ENCODE data around the gene SOX6. TPM values are rescaled to one million over a fixed set of nuclear protein-coding genes. Genes with fewer than 3 reads are reported as not detected.

Gene SOX6
- total RNA-seq, 4 donors from 2014 or later, result 17.9 to 27.9 (median 23.3) TPM

DNA sequence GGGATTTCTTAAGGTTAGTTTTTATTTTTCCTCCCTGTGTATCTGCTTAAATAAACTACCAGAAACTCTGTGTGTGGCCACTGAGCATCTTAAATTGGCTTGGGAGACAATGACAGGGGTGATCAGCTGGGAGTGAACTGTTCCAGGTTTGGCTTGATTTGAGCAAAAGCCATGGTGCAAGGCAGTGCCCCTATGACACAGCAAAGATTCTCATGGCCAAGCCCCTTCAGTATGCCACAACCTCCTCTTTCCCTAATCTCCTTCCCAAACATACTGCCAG lies 370.5 kb downstream of the SOX6 start:
- Histone ChIP-seq H3K9me3 (no peaks in the 10 kb centered on the region), H3K4me3 (replicated peaks in 1 of 3) (no peak overlapping the region), H3K27me3 (no peaks in the 10 kb centered on the region), H3K36me3 (no peaks in the 10 kb centered on the region), H3K4me1 (peaks cover 0 to 12% of the 10 kb centered on the region in 2 donors), H3K27ac (no peak overlapping the region)
- no peak for DNase-seq
- intact Hi-C loops (cut with DNase I), result no loop called here
- TF ChIP-seq, protein P1, sequence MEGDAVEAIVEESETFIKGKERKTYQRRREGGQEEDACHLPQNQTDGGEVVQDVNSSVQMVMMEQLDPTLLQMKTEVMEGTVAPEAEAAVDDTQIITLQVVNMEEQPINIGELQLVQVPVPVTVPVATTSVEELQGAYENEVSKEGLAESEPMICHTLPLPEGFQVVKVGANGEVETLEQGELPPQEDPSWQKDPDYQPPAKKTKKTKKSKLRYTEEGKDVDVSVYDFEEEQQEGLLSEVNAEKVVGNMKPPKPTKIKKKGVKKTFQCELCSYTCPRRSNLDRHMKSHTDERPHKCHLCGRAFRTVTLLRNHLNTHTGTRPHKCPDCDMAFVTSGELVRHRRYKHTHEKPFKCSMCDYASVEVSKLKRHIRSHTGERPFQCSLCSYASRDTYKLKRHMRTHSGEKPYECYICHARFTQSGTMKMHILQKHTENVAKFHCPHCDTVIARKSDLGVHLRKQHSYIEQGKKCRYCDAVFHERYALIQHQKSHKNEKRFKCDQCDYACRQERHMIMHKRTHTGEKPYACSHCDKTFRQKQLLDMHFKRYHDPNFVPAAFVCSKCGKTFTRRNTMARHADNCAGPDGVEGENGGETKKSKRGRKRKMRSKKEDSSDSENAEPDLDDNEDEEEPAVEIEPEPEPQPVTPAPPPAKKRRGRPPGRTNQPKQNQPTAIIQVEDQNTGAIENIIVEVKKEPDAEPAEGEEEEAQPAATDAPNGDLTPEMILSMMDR (IDR thresholded peaks at IDR 0.05), result no peak
- no peak for TF ChIP-seq POLR2A (IDR thresholded peaks at IDR 0.05)

DNA sequence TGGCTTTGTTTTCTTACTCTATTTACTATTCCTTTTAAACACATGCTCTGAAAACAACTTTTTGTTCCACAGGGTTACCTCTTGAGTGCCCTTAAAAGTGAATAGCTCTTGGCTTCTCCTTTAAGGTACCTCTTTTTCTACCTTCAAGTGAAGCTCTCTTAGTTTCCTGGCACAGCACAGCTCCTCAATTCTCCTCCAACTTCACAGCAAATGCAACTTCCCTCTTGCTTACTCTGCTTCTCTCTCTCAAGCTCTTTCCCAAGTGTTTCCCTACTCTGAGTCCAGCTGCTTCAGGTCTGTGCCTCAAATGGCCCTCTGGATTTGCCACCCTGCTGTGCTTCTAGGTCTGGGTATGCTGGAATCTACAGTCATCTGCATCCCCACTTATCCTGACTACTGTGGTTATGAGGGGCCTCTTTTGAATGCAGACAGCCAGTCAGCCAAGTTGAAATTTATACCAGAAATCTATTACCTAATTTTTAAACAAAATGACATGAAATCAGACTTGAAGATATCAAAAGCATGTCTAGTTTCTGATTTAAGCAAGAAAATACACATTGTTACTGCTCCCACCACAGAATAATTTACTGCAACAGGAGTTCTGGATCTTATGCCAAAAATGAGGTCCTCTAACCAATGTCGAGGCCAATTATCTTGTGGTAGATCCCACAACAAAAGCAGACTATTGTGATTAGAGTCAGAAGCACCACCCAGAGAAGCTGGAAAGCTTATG lies 371.1 kb downstream of the SOX6 start:
- DNase-seq, result peak; percentile 53 to 54
- Histone ChIP-seq H3K4me3 (replicated peaks in 1 of 3) (no peak overlapping the region), H3K4me1 (peaks cover 0 to 12% of the 10 kb centered on the region in 2 donors), H3K36me3 (no peaks in the 10 kb centered on the region), H3K9me3 (no peaks in the 10 kb centered on the region), H3K27me3 (no peaks in the 10 kb centered on the region), H3K27ac (no peak overlapping the region)
- intact Hi-C loops (cut with DNase I), result no loop called here
- no peak for TF ChIP-seq POLR2A (IDR thresholded peaks at IDR 0.05)
- TF ChIP-seq, protein P1 (IDR thresholded peaks at IDR 0.05), result no peak
- 69 to 73% methylated on average over 1 of the region's 1 CpG for WGBS, 2 donors

DNA sequence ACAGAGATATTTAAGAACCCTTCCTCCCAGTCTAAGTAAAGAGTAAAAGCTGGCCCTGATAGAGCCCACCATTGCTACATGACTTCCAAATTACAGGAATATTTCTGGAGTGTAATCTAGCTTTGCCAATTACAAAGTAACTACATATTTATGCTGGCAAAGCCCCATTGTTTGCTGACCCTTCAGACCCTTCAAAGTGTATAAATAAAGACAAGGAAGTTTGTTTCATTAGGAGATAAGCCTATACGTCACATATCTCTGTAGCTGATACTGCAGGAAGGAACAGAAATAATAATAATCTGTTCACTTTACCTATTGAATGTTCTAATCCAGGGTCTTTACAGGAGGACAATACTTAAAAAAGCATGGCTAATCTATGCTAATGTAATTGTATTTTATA lies 375.1 kb downstream of the SOX6 start:
- intact Hi-C loops (cut with DNase I), result no loop called here
- Histone ChIP-seq H3K27ac (no peak overlapping the region), H3K9me3 (no peaks in the 10 kb centered on the region), H3K36me3 (no peaks in the 10 kb centered on the region), H3K27me3 (no peaks in the 10 kb centered on the region), H3K4me1 (peaks cover 0 to 12% of the 10 kb centered on the region in 2 donors), H3K4me3 (replicated peaks in 1 of 3) (no peak overlapping the region)
- TF ChIP-seq POLR2A (IDR thresholded peaks at IDR 0.05), result no peak
- TF ChIP-seq, protein P1 (IDR thresholded peaks at IDR 0.05), result no peak
- no peak for DNase-seq
- 82 to 98% methylated on average over 1 of the region's 1 CpG for WGBS, 2 donors

- TF ChIP-seq POLR2A (IDR thresholded peaks at IDR 0.05), result no peak
- H3K27me3 ChIP-seq, result no peaks in the 10 kb centered on the region
- intact Hi-C loops (cut with DNase I), result no loop called here
- WGBS, 2 donors, result 81 to 84% methylated on average over 4 of the region's 4 CpGs
- no peak overlapping the region for H3K4me3 ChIP-seq (replicated peaks in 1 of 3)
- no peaks in the 10 kb centered on the region for H3K36me3 ChIP-seq
- no peak for DNase-seq
- H3K4me1 ChIP-seq, result no peaks in the 10 kb centered on the region
- H3K9me3 ChIP-seq, result no peaks in the 10 kb centered on the region
- no peak overlapping the region for H3K27ac ChIP-seq
Observed at GRCh38 chr11:15977116-15977515, 379.2 kb downstream of the SOX6 start.

DNA sequence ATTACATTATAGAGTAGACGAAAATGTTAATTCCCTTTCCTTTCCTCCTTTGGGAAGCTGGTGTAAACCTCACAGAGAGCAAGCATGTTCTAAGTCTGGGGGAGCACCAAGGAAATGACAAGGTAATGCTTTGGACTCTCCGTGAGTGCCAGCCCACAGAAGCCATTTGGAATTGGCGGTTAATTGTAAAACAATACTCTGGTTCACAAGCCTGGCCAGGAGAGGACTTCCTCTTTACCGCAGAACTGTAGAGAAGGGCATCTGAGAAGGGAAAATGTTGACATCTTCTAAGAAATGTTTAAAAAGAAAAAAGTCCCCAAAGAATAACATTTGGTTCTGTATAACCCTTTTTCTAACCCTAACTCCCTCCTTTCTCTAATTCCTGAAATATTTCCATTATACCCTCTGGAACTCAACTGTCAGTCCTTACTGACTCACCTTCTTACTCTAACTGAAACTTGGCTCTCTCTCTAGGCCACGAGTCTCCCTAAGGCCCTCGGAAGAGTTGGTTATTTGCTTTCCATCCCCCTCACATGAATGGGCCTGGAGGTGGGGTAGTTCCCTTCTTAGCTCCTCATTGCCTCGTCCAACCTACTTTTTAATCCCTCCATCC lies 379.8 kb downstream of the SOX6 start:
- Histone ChIP-seq H3K27ac (no peak overlapping the region), H3K36me3 (no peaks in the 10 kb centered on the region), H3K4me1 (no peaks in the 10 kb centered on the region), H3K9me3 (no peaks in the 10 kb centered on the region), H3K27me3 (no peaks in the 10 kb centered on the region), H3K4me3 (replicated peaks in 1 of 3) (no peak overlapping the region)
- DNase-seq, result no peak
- intact Hi-C loops (cut with DNase I), result no loop called here
- 78 to 86% methylated on average over 7 of the region's 7 CpGs for WGBS, 2 donors
- TF ChIP-seq, protein P1 (IDR thresholded peaks at IDR 0.05), result no peak
